Breast epithelium (tissue), 4 donors: ENCODE data around the gene RPL26. TPM values are rescaled to one million over a fixed set of nuclear protein-coding genes. Genes with fewer than 3 reads are reported as not detected.
A peak's percentile ranks its signal among the peaks of the same experiment; 100 is the strongest.

Experiments
- DNase-seq, 2 donors: peaks; one replicate each; pipeline ENCODE4 v3.0.0-alpha.2; 2019; ENCODE audit warnings: low spot score in 2 of 2
- H3K27ac ChIP-seq, 2 donors: fragments of 200-600 bp; sonication (generic) in 1 of 2; one replicate each; pipeline ENCODE4 v1.5.1; 2016 to 2019; ENCODE audit warnings: mild to moderate bottlenecking in 1 of 2
- H3K27me3 ChIP-seq, 2 donors: fragments of 200-600 bp; sonication (generic) in 1 of 2; one replicate each; pipeline versions ENCODE4 v1.5.1 to v1.6.0; 2017 to 2019; ENCODE audit warnings: control low read depth in 1 of 2, mild to moderate bottlenecking in 1 of 2
- H3K36me3 ChIP-seq: fragments of 200-600 bp; one replicate; pipeline ENCODE4 v1.5.1; 2019
- H3K4me1 ChIP-seq, 2 donors: fragments of 200-600 bp; sonication (generic); one replicate each; pipeline ENCODE4 v1.5.1; 2016 to 2019; ENCODE audit warnings: control low read depth in 1 of 2
- H3K4me3 ChIP-seq, 3 donors: fragments of 200-600 bp; sonication (generic); 1 replicate in 2 of 3; 2 replicates in 1 of 3; pipeline ENCODE4 v1.5.1; 2016 to 2019; ENCODE audit warnings: mild to moderate bottlenecking in 3 of 3, moderate library complexity in 2 of 3
- H3K9me3 ChIP-seq, 2 donors: fragments of 200-600 bp; sonication (generic) in 1 of 2; one replicate each; pipeline ENCODE4 v1.5.1; 2016 to 2019; ENCODE audit warnings: control low read depth in 1 of 2
- CTCF ChIP-seq, 3 donors: fragments of 450-650 bp; IDR thresholded peaks; one replicate each; pipeline ENCODE4 v1.5.1; 2016 to 2017; ENCODE audit warnings: antibody characterized with exemption in 3 of 3, mild to moderate bottlenecking in 3 of 3, moderate library complexity in 3 of 3
- POLR2A ChIP-seq: fragments of 450-650 bp; IDR thresholded peaks from one replicate; pipeline ENCODE4 v1.6.1; 2016; ENCODE audit warnings: antibody characterized with exemption, mild to moderate bottlenecking, moderate library complexity
- POLR2AphosphoS5 ChIP-seq, 3 donors: sonication (generic); formaldehyde crosslinking; IDR thresholded peaks; one replicate each; pipeline ENCODE4 v1.6.1; 2017; ENCODE audit warnings: antibody characterized with exemption in 3 of 3
- intact Hi-C: fragments of 100-400 bp; cut with DNase I; formaldehyde crosslinking; loops from one replicate; pipeline ENCODE4 v1.15.1; 2023; ENCODE audit warnings: low total_unique reads
- total RNA-seq, 3 donors: library from RNA; depleted of rRNA; stranded (reverse); fragments of >200 nt; gene quantifications; one replicate each; pipeline ENCODE4 v1.1.0, GENCODE V29; 2016

The RPL26 gene
- total RNA-seq, result 1,000 to 10,000 TPM; 3,666 to 5,219 (median 4,419) TPM

- TF ChIP-seq CTCF (IDR thresholded peaks at IDR 0.05) (peak; percentile 99 to 100 (median 100)), POLR2A (peak; percentile 76), POLR2AphosphoS5 (IDR thresholded peaks at IDR 0.05) (peak in 2 of 3 donors; percentile 92 to 94)
- DNase-seq, result peak; percentile 97
- H3K9me3 ChIP-seq, result no peaks in the 10 kb centered on the region
- intact Hi-C loops, result no loop called here
- no peaks in the 10 kb centered on the region for H3K27me3 ChIP-seq
- H3K36me3 ChIP-seq, result no peaks in the 10 kb centered on the region
- H3K27ac ChIP-seq, result peak within 1 kb of the TSS; percentile 89 to 94
- peak within 1 kb of the TSS; percentile 79 to 97 (median 80) for H3K4me3 ChIP-seq
- H3K4me1 ChIP-seq, result peaks cover 4 to 15% of the 10 kb centered on the region in 2 donors
Measured at GRCh38 chr17:8383143-8383822, at the start of gene RPL26. RPL26 (minus strand) TSS chr17:8383193; CDS start chr17:8382310, 883 bp downstream.

- DNase-seq, result peak; percentile 55 to 87
- Histone ChIP-seq H3K4me3 (no peak overlapping the region), H3K27me3 (no peaks in the 10 kb centered on the region), H3K27ac (peak overlapping the region; percentile 81 to 92), H3K4me1 (no peaks in the 10 kb centered on the region), H3K9me3 (no peaks in the 10 kb centered on the region), H3K36me3 (no peaks in the 10 kb centered on the region)
- TF ChIP-seq CTCF (IDR thresholded peaks at IDR 0.05) (no peak), POLR2A (no peak), POLR2AphosphoS5 (IDR thresholded peaks at IDR 0.05) (peak in 1 of 3 donors; percentile 54)
- intact Hi-C loops, result no loop called here
Measured at GRCh38 chr17:8430966-8431365, 48.0 kb upstream of the RPL26 start.

- Histone ChIP-seq H3K36me3 (no peaks in the 10 kb centered on the region), H3K27ac (peak overlapping the region; percentile 8 to 38), H3K9me3 (no peaks in the 10 kb centered on the region), H3K27me3 (no peaks in the 10 kb centered on the region), H3K4me1 (no peaks in the 10 kb centered on the region), H3K4me3 (no peak overlapping the region)
- no peak for DNase-seq
- TF ChIP-seq POLR2A (no peak), POLR2AphosphoS5 (IDR thresholded peaks at IDR 0.05) (no peak), CTCF (IDR thresholded peaks at IDR 0.05) (no peak)
- intact Hi-C loops, result loop anchor here (5.0 kb wide), 1 partner anchor 520 kb away; no protein-coding TSS in a partner anchor
Measured at GRCh38 chr17:8426802-8427201, 43.8 kb upstream of the RPL26 start.

- no peak for TF ChIP-seq POLR2A
- TF ChIP-seq POLR2AphosphoS5 (IDR thresholded peaks at IDR 0.05), result no peak
- no peak for TF ChIP-seq CTCF (IDR thresholded peaks at IDR 0.05)
- DNase-seq, result no peak
- peak overlapping the region; percentile 8 to 38 for H3K27ac ChIP-seq
- H3K4me3 ChIP-seq, result no peak overlapping the region
- H3K4me1 ChIP-seq, result no peaks in the 10 kb centered on the region
- H3K9me3 ChIP-seq, result no peaks in the 10 kb centered on the region
- no peaks in the 10 kb centered on the region for H3K27me3 ChIP-seq
- H3K36me3 ChIP-seq, result no peaks in the 10 kb centered on the region
- intact Hi-C loops, result loop anchor here (5.0 kb wide), 1 partner anchor 519 kb away; no protein-coding TSS in a partner anchor
Measured at GRCh38 chr17:8426094-8426720, 43.2 kb upstream of the RPL26 start.

- H3K27me3 ChIP-seq, result no peaks in the 10 kb centered on the region
- intact Hi-C loops, result no loop called here
- no peak overlapping the region for H3K27ac ChIP-seq
- H3K9me3 ChIP-seq, result no peaks in the 10 kb centered on the region
- TF ChIP-seq POLR2A (no peak), POLR2AphosphoS5 (IDR thresholded peaks at IDR 0.05) (no peak), CTCF (IDR thresholded peaks at IDR 0.05) (no peak)
- no peak for DNase-seq
- no peaks in the 10 kb centered on the region for H3K36me3 ChIP-seq
- H3K4me3 ChIP-seq, result no peak overlapping the region
- H3K4me1 ChIP-seq, result peaks cover 0 to 6% of the 10 kb centered on the region in 2 donors
Measured at GRCh38 chr17:8421571-8421970, 38.6 kb upstream of the RPL26 start.
